DOHH2 (cell line): ENCODE measurements around the gene WBP2.
"Not testable (repeated sequence)": the region's sequence is repeated elsewhere in the genome, so short reads cannot be mapped to it uniquely, and the experiment has no call there.

Experiments
- H3F3A ChIP-seq: fragments of 200-600 bp; sonication (generic), shearing (Covaris generic); 2 replicates; pipeline ENCODE4 v1.6.0; 2016; ENCODE audit warnings: antibody characterized with exemption, mild to moderate bottlenecking; ENCODE audit not compliant: control insufficient read depth, insufficient read depth
- H3K27ac ChIP-seq: fragments of 200-600 bp; sonication (generic); 2 replicates; pipeline ENCODE4 v1.5.1; 2014; ENCODE audit warnings: low read depth, mild to moderate bottlenecking, low read length, moderate library complexity
- H3K27me3 ChIP-seq: fragments of 200-600 bp; sonication (generic); 2 replicates; pipeline ENCODE4 v1.6.1; 2014; ENCODE audit warnings: mild to moderate bottlenecking, low read length, mixed read lengths; ENCODE audit not compliant: control insufficient read depth
- H3K36me3 ChIP-seq: fragments of 200-600 bp; sonication (generic); 2 replicates; pipeline ENCODE4 v1.6.1; 2014; ENCODE audit warnings: mild to moderate bottlenecking, low read length, moderate library complexity, mixed read lengths; ENCODE audit not compliant: control insufficient read depth
- H3K4me1 ChIP-seq: fragments of 200-600 bp; sonication (generic); 2 replicates; pipeline ENCODE4 v1.6.1; 2014; ENCODE audit warnings: mild to moderate bottlenecking, low read length, mixed read lengths; ENCODE audit not compliant: control insufficient read depth
- H3K4me2 ChIP-seq: fragments of 200-600 bp; sonication (generic); 2 replicates; pipeline ENCODE4 v1.6.0; 2014; ENCODE audit warnings: mild to moderate bottlenecking, low read length, moderate library complexity
- H3K4me3 ChIP-seq: fragments of 200-600 bp; sonication (generic); 2 replicates; pipeline ENCODE4 v1.5.1; 2014; ENCODE audit warnings: mild to moderate bottlenecking, low read length, mixed read lengths
- H3K79me2 ChIP-seq: fragments of 200-600 bp; sonication (generic); 2 replicates; pipeline ENCODE4 v1.6.1; 2014; ENCODE audit warnings: mild to moderate bottlenecking, low read length, mixed read lengths; ENCODE audit not compliant: control insufficient read depth
- H3K9me2 ChIP-seq: fragments of 200-600 bp; sonication (generic); replicated peaks from 2 replicates; pipeline ENCODE4 v1.6.1; 2014; ENCODE audit warnings: mild to moderate bottlenecking, low read length, mixed read lengths; ENCODE audit not compliant: control insufficient read depth
- H3K9me3 ChIP-seq: fragments of 200-600 bp; sonication (generic); 2 replicates; pipeline ENCODE4 v1.6.1; 2014; ENCODE audit warnings: antibody characterized with exemption, low read length, mixed read lengths; ENCODE audit not compliant: control insufficient read depth, insufficient read depth
- H4K20me1 ChIP-seq: fragments of 200-600 bp; sonication (generic); 2 replicates; pipeline ENCODE4 v1.6.0; 2014; ENCODE audit warnings: low read depth, mild to moderate bottlenecking, antibody characterized with exemption, low read length, moderate library complexity; ENCODE audit not compliant: control insufficient read depth, insufficient read depth
- CTCF ChIP-seq: fragments of 200-600 bp; sonication (generic); IDR thresholded peaks from one replicate; pipeline ENCODE4 v1.5.1; 2014; ENCODE audit warnings: antibody characterized with exemption, mild to moderate bottlenecking, low read depth, low read length; ENCODE audit not compliant: poor library complexity, severe bottlenecking
- EZH2phosphoT487 ChIP-seq: fragments of 200-600 bp; sonication (generic); IDR thresholded peaks from 2 replicates; pipeline ENCODE4 v1.6.1; 2017; ENCODE audit warnings: borderline replicate concordance, mild to moderate bottlenecking, antibody characterized with exemption, low read length, moderate library complexity, mixed read lengths

WBP2 gene

GRCh38 chr17:75812096-75813013 lies 42.8 kb downstream of the WBP2 start:
- Histone ChIP-seq H3K36me3 (peaks cover 63% of the 10 kb centered on the region), H3K4me3 (no peak overlapping the region)
- TF ChIP-seq CTCF = no peak
- no peak for TF ChIP-seq EZH2phosphoT487

DNA sequence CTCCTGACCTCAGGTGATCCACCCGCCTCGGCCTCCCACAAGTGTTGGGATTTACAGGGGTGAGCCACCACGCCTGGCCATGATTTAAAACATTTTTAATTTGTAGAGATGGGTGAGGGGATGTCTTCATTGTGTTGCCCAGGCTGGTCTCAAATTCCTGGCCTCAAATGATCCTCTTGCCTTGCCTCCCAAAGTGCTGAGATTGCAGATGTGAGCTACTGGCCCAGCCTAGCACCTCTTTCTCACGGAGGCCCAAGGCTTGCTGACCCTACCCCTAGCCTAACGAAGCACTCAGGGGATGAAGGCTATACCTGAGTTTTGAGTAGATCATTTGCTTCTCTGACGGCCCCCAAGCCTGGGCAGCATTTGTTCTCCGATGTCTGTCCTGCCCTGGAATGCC lies 44.0 kb downstream of the WBP2 start:
- Histone ChIP-seq H3F3A (no peaks in the 10 kb centered on the region), H3K36me3 (peaks cover 51% of the 10 kb centered on the region), H3K9me3 (no peaks in the 10 kb centered on the region), H3K27ac (no peak overlapping the region), H3K4me2 (no peak overlapping the region), H3K27me3 (no peaks in the 10 kb centered on the region), H3K4me1 (no peaks in the 10 kb centered on the region), H4K20me1 (no peaks in the 10 kb centered on the region), H3K9me2 (no peaks in the 10 kb centered on the region), H3K4me3 (no peak overlapping the region), H3K79me2 (peaks cover 7% of the 10 kb centered on the region; the same call in 1 of the 2 replicates)
- TF ChIP-seq CTCF (no peak), EZH2phosphoT487 (no peak)

More at GRCh38 chr17:75812096-75813013, 42.8 kb downstream of the WBP2 start:
- H3K4me1 ChIP-seq = no peaks in the 10 kb centered on the region
- no peak overlapping the region for H3K4me2 ChIP-seq
- no peak overlapping the region for H3K27ac ChIP-seq
- H3F3A ChIP-seq = no peaks in the 10 kb centered on the region
- H4K20me1 ChIP-seq = no peaks in the 10 kb centered on the region
- no peaks in the 10 kb centered on the region for H3K27me3 ChIP-seq
- H3K79me2 ChIP-seq = 0 out of 2 replicates have a peak, but pooled peaks cover 3% of the 10 kb centered on the region
- no peaks in the 10 kb centered on the region for H3K9me2 ChIP-seq
- no peaks in the 10 kb centered on the region for H3K9me3 ChIP-seq

DNA sequence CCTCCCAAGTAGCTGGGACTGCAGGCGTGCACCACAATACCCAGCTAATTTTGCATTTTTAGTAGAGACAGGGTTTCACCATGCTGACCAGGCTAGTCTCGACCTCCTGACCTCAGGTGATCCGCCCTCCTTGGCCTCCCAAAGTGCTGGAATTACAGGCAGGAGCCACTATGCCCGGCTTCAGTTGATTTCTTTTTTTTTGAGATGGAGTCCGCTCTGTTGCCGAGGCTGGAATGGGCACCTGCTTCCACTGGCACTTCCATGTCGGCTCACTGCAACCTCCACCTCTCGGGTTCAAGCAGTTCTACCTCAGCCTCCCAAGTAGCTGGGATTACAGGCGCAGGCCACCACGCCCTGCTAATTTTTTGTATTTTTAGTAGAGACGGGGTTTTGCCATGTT lies 44.4 kb downstream of the WBP2 start:
- not testable (repeated sequence) for H3K79me2 ChIP-seq, H3K27ac ChIP-seq, H3K27me3 ChIP-seq, H3K4me3 ChIP-seq, H4K20me1 ChIP-seq, H3K4me1 ChIP-seq, H3K4me2 ChIP-seq, H3F3A ChIP-seq, H3K9me2 ChIP-seq, H3K9me3 ChIP-seq
- peaks cover 48% of the 10 kb centered on the region for H3K36me3 ChIP-seq

GRCh38 chr17:75810216-75810615 lies 44.9 kb downstream of the WBP2 start:
- H4K20me1 ChIP-seq = no peaks in the 10 kb centered on the region
- no peaks in the 10 kb centered on the region for H3K4me1 ChIP-seq
- peaks cover 48% of the 10 kb centered on the region for H3K36me3 ChIP-seq
- no peaks in the 10 kb centered on the region for H3F3A ChIP-seq
- TF ChIP-seq CTCF (no peak), EZH2phosphoT487 (no peak)
- H3K79me2 ChIP-seq = peaks cover 7% of the 10 kb centered on the region; the same call in 1 of the 2 replicates
- H3K4me2 ChIP-seq = no peak overlapping the region
- H3K4me3 ChIP-seq = no peak overlapping the region
- no peaks in the 10 kb centered on the region for H3K9me3 ChIP-seq
- H3K27ac ChIP-seq = no peak overlapping the region
- no peaks in the 10 kb centered on the region for H3K27me3 ChIP-seq
- H3K9me2 ChIP-seq = no peaks in the 10 kb centered on the region
